ENCODE results near the gene ISG15.
"Not testable (repeated sequence)": the region's sequence is repeated elsewhere in the genome, so short reads cannot be mapped to it uniquely, and the experiment has no call there.

Gene ISG15

DNA sequence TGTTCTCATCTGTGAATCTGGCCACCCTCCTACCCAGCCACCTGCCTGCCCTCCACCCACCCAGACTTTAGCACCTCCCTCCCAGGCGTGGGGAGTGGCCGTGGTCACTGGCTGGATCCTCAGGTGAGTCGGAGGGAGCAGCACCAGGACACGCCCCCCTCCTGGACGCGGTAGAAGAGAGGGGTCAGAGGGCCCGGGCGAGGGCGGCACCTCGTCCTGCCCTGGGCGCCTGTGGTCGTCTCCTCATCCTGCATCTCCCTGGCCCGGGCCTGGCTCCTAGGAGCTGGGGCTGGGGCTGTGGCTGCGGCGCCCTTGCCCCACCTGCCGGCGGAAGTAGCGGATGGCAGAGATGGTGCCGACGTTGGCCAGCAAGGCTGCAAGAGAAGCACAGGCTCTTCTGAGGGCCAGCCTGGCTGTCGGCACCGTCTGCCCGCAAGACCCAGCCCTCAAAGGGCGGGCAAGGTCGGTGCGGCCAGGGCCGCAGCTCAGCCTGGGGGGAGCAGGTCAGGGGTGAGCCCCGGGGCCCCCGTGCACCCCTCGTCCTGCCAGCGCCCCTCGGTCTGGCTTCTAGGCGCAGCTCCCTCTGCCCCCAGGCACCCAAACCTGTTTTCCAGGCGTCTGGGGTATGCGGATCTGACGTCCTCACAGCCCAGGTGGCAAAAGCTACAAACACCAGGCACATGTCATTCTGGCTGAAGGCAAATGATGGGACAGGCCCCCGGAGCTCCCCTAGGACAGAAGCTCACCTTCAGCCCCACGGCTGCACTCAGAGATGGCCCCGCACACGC, 37.2 kb upstream of the ISG15 start:
- DNase-seq = peak; percentile 47

DNA sequence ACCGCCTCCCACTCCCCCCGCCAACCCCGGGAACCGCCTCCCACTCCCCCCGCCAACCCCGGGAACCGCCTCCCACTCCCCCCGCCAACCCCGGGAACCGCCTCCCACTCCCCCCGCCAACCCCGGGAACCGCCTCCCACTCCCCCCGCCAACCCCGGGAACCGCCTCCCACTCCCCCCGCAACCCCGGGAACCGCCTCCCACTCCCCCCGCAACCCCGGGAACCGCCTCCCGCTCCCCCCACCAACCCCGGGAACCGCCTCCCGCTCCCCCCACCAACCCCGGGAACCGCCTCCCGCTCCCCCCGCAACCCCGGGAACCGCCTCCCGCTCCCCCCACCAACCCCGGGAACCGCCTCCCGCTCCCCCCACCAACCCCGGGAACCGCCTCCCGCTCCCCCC, 36.5 kb upstream of the ISG15 start:
- DNase-seq = not testable (repeated sequence)

DNA sequence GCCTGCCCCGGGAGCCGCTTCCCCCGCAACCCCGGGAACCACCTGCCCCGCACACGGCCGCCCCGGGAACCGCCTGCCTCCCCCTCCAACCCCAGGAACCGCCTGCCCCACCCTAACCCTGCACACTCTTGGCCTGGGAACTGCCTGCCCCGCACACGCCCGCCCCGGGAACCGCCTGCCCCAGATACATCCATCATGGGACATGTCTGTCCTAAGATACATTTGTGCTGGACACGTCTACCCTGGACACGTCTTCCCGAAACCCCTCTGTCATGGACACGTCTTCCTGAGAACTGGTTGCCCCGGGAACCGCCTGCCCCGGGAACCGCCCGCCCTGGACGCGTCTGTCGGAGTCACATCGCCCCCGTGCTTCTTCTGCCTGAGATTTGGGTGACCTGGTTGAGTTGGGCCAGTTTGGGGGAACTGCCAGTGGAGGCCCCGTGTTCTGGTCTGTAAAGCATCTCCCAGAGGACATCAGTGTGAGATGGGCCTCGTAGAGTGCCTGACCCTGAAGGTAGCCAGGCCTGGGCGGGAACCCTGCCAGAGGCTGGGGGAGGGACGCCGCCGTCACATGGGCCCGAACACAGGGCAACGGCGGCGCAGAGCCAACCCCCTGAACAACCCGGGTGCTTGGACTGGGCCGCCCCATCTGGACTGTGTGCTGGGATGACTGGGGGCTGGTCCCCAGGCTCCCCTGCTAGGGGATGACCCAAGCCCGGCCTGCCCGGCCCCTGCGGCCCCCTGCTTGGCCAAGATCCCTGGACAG, 35.0 kb upstream of the ISG15 start:
- no peak for DNase-seq

DNA sequence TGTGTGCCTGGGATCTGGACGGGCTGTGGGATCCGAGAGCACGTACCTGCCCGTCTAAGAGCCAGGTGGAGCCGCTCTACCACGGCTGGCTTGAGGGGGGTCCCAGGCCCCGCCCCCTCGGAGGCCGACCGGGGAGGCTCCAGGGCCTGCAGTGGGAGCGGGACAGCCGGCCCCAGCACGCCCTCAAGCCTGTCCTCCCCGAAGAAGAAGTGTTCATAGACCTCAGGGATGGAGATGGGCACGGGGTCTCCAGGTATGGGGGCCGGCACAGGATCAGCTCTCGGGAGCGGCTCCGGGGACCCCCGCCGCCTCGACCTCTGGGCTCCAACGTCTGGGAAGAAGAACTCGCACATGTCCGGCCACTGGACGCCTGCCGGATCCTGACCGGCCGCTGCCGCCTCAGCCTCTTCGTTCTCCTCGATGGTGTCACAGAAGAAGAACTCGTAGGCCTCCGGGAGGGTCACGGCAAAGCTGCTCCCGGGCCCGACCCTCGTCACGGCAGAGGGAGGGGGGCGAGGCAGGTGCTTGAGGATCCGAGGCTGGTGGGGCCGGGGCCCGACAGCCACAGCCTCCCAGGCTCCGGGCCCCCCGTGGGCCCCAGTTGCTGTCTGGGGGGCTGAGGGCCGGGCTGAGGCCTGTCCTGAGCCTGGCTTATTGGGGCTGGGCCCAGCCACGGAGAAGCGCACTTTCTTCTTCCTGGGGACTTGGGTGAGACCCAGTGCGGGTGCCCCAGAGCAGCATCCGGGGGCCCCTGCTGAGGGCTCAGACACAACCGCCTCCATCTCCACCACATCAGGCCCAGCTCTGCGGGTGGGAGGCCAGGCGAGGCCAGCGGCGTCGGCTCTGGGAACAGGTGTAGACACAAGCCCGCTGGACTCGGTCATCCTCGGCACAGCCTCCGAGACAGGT, 34.2 kb upstream of the ISG15 start:
- DNase-seq = no peak

DNA sequence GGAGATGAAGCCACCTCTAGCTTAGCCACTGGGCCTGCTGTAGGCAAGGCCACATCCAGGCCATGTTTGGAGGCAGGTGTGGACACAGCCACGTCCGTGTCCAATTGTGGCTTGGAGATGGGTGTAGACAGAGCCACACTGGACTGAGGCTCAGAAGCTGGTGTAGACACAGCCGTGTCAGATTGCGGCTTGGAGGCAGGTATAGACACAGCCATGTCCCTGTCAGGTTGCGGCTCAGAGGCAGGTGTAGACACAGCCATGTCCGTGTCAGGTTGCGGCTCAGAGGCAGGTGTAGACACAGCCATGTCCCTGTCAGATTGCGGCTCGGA, 33.6 kb upstream of the ISG15 start:
- no peak for DNase-seq

DNA sequence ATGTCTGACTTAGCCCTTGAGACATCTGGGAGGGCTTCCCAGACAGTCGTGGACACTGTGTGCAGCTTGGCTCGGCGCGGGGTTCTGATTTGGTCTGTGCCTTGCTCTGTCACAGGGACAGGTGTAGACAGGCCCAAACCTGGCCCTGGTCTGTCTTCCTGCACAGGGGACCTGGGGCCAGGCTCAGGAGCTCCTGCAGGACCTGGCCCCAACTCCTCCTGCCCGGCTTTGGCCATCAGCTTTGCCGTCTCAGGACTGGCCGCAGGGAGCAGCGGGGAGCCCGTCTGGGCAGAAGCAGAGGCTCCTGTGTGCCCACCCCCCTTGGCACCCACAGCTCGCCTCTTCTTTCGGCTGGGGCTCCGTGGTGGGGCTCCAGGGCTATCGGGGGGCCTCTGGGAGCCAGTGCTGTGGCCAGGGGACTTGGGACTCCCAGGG, 33.1 kb upstream of the ISG15 start:
- DNase-seq = no peak

DNA sequence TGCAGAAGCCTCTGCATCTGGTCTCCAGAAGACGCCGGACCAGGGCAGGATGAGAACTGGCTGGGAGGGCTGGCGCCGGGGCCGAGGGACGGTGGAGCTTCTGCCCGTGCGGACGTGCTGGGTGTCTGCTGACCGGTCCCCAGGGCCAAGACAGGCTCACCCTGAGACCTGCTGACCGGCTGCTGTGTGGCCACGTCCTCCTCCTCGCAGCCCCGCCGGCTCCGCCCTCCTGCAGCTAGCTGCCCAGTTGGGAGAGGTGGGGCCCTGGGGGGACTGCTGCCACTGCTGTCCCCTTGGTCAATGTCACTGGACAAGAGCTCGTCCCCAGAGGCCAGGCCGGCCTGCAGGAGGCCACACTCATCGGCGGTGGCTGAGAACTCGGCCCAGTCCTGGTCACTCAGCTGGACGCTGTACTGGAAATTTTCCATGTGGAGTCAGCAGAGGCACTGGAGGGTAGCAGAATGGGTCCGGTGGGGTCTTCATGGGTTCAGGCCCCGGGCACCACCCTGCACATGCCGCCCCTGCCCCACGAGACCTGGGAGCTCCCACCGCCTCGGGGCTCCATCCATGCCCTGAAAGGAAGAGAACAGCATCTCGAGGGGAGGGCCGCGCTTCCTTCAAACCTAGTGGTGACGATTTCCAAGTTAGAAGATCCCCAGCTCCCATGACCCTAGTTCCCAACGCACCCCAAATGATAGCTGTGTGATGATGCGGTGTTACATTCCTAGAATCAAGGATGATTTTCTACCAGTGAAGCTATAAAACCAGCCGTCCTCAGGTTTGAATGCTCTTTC, 32.5 kb upstream of the ISG15 start:
- no peak for DNase-seq

DNA sequence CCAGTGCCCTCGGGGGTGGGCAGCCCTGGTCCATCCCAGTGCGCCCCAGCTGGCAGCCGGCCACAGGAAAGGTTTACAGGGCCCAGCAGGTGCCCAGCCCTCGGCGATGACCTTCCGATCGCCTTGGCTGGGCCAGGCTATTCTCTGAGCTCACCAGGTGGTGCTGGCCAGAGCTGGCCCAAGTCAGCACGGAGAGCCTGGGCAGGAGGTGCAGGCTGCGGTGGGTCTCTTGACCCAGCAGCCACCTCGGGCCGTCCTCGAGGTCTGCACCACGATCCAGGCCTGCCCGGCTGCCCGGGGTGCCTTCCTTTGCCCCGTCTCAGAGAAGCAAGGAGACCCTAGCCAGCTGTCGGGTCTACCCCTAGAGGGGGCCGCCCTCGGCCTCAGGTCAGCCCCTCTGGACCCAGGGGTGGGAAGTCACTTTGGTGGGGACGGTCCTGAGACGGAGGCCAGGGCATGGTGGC, 31.8 kb upstream of the ISG15 start:
- DNase-seq = no peak

DNA sequence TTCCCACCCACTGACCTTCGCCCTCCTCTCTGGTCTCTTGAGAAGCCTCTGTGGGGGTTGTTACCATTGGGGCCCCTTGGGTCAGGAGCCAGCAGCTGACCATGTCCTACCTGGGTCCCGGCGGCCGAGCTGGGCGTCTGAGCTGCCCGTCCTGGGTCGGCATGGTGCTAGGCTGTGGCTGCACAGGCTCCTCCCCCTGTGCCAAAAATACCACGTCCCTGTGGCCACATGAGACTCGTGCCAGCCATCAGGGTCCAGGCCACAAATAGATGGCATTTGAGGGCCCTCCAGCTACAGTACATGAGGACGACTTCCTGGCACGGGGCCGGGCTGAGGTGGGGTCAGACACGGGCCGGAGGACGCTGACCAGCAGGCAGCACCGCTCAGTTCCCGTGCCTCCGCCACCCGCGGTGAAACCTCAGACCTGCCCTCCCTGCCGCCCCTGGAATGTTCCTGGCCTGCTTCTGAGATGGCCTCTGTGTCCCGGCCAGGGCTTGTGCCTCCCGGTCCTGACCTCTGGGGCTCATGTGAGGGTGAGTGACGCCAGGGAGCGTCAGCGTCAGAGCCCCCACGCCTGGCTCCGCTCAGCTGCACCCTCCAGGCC, 31.2 kb upstream of the ISG15 start, which contains the start of gene PERM1:
Gene PERM1 (minus strand): TSS at position 139 of the 604 bp plus-strand sequence. CDS start 1,064 bp downstream, outside the sequence.
- DNase-seq = no peak

DNA sequence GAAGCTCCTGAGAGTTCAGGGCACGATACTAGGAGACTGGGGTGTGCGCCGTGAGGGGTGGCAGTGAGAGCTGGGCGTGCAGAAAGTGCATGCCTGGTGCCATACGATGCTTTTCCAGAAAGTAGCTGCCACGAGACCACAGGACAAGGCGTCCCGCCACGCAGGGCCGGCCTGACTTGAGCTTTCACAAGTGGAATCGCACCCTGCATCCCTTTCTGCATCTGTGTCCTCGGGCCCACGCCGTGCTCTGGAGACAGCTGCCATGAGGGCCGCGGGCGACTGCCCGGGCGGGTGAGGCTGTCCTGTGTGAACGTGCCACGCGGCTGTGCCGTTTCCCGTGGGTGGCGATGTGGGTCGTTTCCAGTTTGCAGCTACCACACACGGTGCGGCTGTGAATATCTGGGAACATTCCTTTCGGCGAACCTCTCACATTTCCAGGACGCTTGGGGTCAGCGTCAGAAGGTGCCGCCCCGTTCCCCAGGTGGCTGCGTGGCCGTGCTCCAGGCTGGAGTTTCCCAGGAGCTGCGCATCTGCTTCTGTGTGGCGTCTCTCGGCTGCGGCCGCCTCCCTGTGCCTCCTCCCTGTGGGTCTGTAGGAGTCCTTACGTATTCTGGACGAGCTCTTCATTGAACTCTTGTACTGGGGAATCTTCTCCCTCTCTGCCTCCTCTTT, 30.4 kb upstream of the ISG15 start:
- DNase-seq = no peak

DNA sequence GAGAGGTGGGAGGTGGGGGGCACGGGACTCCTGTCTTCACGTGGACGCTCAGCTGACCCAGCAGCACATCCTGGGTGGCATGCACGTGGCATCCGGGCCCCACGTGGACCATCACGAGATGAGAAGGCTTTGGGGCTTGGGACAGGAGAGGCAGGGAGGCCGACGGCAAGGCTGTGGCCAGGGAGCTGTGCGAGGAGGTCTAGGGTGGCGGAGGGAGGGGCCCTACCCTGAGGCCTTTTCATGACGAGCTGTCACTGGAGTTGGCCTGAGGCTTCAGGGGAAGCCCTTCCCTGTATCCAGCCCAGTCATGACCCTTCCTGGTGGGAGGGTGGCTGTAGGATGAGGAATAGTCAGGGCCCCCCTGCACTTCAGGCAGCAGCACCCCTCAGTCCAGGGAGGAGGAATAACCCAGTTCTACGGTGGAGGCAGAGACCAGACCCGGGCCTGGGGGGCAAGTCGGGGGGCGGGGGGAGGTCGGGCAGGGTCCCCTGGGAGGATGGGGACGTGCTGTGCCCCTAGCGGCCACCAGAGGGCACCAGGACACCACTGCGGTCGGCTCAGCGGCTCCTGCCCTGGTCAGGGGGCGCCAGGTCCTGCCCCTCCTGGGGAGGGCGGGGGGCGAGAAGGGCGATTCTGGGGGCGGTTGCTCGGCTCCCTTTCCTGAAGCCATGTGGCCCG, 29.4 kb upstream of the ISG15 start:
- peak; percentile 52 for DNase-seq

DNA sequence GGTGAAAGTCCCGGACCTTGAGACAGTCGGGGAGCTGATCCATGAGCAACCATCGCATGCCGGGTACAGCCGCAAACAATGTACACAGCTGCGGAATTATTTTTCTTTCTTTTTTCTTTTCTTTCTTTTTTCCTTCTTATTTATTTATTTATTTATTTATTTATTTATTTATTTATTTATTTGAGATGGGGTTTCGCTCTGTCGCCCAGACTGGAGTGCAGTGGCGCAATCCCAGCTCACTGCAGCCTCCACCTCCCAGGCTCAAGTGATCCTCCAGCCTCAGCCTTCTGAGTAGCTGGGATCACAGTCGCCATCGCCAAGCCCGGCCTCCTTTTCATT, 28.9 kb upstream of the ISG15 start:
- no peak for DNase-seq

DNA sequence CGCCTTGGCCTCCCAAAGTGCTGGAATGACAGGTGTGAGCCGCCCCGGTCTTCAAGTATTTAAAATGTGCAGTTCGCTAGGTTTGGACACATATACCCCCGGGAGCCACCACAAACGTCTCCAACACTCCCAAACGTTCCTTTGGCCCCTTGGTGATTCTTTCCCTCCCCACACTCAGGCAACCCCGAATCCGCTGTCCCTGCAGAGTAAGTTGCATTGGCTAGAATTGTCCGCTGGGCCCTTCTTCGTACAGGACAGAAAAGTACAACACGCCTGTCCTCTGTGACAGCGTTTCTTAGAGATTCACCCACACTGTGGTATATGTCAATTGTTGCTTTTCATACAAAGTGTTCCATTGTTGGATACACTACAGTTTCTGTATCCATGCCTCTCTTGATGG, 28.2 kb upstream of the ISG15 start:
- no peak for DNase-seq

DNA sequence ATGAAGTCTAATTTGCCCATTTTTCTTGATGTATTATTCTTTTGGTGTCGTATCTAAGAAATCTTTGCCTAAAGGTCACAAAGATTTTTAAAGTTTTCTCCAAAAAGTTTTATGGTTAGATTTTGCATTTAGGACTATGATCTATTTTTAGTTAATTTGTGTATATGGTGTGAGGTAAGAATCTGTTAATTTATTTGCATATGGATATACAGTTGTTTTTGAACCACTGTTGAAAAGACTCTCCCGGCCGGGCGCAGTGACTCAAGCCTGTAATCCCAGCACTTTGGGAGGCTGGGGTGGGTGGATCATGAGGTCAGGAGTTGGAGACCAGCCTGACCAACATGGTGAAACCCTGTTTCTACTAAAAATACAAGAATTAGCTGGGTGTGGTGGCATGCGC, 25.2 kb upstream of the ISG15 start:
- DNase-seq = not testable (repeated sequence)

DNA sequence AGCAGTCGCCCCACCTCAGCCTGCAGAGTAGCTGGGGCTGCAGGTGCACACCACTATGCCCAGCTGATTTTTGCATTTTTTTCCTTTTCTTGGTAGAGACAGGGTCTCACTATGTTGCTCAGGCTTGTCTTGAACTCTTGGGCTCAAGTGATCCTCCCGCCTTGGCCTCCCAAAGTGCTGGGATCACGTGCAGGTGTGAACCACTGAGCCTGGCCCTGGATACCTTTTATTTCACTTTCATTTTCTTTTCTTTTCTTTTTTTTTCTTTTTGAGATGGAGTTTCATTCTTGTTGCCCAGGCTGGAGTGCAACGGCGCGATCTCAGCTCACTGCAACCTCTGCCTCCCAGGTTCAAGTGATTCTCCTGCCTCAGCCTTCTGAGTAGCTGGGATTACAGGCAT, 22.0 kb upstream of the ISG15 start:
- not testable (repeated sequence) for DNase-seq

DNA sequence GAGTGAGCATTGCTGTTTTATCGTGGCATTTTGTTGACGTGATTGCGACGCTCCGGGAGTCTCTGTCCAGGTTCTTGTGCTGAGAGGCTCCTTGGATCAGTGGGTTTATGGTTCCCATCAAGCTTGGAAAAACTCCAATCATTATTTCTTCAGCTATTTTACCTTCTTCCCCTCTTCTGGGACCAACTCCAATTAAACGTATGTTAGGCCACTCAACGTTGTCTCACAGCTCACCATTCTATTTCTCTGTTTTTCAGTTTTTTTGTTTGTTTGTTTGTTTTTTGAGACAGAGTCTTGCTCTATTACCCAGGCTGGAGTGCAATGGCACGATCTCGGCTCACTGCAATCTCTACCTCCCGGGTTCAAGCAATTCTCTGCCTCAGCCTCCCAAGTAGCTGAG, 21.4 kb upstream of the ISG15 start:
- DNase-seq = no peak

DNA sequence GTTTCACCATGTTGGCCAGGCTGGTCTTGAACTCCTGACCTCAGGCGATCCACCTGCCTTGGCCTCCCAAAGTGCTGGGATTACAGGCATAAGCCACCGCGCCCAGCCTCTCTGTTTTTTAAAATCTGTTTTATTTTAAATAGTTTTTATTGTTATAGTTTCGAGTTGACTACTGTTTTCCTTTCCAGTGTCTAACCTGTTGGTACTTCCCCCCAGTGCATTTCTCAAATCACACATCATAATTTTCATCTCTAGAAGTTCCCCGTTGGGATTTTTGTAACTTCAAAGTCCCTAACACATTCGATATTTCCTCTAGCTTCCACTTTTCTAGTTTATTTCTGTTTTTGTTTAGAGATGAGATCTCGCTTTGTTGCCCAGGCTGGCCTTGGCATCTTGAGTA, 20.9 kb upstream of the ISG15 start:
- DNase-seq = no peak

DNA sequence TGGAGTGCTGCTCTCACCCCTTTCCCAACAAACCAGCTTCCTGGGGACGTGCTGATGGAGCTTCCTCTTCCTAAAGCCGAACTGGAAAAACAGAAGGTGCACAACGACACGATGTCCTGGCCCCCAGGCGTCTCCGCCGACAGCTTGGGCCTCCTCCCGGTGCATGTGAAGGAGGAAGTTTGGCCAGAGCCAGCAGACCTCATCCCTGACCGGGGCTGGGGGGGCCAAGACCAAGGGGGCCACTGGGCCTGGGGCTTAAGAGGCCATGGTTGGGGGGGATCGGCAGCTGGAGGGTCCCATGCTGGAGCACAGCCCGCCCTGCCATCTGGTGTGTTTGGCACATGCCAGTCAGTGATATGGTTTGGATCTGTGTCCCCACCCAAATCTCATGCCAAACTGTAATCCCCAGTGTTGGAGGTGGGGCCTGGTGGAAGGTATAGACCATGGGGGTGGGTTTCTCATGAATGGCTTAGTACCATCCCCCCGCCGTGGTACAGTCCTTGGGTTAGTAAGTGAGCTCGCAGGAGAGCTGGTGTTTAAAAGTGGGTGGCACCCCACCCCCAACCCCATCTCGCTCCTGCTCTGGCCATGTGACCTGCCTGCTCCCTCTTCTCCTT, 19.8 kb upstream of the ISG15 start:
- DNase-seq = no peak

DNA sequence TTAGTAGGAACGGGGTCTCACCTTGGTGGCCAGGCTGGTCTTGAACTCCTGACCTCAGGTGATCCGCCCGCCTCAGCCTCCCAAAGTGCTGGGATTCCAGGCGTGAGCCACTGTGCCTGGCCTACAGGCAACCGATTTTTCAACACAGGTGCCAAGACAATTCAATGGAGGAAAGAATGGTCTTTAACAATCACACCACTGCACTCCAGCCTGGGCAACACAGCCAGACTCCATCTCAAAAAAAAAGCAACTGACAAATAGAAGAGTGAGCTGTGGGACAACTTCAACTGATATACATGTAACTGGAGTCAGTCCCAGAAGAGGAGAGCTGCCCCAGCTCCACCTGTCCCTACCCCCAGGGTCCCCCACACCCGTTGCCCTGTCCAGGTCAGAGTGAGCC, 18.8 kb upstream of the ISG15 start:
- DNase-seq = not testable (repeated sequence)

Data from activated T-cell treated with anti-CD3 and anti-CD28 coated beads for 4 hours (primary cell).